GM19193 (cell line): ENCODE results near the gene PLIN3.
A peak's percentile ranks its signal among the peaks of the same experiment; 100 is the strongest.

Experiments used
- POLR2A ChIP-seq: IDR thresholded peaks from 4 replicates; pipeline ENCODE4 v1.6.1; 2011; ENCODE audit not compliant: insufficient read depth, insufficient read length; ENCODE audit errors: extremely low read depth

The PLIN3 gene

GRCh38 chr19:4851551-4852290 lies 15.7 kb downstream of the PLIN3 start:
- no peak for TF ChIP-seq POLR2A

GRCh38 chr19:4849019-4849418 lies 18.4 kb downstream of the PLIN3 start:
- TF ChIP-seq POLR2A, result no peak

GRCh38 chr19:4847190-4847973 lies 20.1 kb downstream of the PLIN3 start:
- no peak for TF ChIP-seq POLR2A

- no peak for TF ChIP-seq POLR2A
Observed at GRCh38 chr19:4844348-4845179, 22.9 kb downstream of the PLIN3 start.

GRCh38 chr19:4843647-4843965 lies 23.9 kb downstream of the PLIN3 start:
- TF ChIP-seq POLR2A, result no peak

GRCh38 chr19:4839192-4839591 lies 28.3 kb downstream of the PLIN3 start:
- TF ChIP-seq POLR2A, result no peak

GRCh38 chr19:4832776-4833175 lies 34.7 kb downstream of the PLIN3 start:
- TF ChIP-seq POLR2A, result no peak

DNA sequence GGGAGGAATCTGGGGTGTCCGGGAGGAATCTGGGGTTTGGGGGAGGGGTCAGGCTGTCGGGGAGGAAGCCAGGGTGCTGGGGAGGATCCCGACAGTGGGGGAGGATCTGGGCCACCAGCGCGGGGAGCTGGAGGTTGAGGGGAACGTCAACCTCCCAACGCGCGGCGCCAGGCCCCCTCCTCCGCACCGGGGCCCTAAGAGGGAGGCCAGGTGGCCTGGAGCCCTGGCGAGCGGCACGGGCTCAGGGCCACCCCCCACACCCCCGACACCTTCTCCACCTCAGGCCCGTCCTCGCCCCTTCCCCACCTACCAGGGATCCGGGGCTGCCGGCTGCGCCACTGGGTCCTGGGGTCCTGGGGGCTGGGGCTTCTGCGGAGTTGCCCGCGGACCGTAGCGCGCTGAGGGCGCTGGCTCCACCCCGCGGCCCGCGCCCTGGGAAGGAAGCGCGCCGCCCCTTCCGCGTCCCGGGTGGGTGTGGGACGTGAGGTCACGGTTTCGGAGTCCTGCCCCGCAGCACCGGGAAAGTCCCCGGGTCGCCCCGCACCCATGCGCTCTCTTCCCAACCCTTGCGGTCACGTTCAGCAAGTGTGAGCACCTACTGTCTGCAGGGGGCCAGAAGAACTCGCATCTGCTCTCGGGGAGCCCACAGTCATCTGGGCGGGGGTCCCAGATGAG lies 36.0 kb downstream of the PLIN3 start, which contains the start of gene TICAM1:
Gene TICAM1, minus strand, starts transcription at position 409 of the 675 bp plus-strand sequence. CDS start 13,335 bp downstream, outside the sequence.
- peak; percentile 74 for TF ChIP-seq POLR2A

DNA sequence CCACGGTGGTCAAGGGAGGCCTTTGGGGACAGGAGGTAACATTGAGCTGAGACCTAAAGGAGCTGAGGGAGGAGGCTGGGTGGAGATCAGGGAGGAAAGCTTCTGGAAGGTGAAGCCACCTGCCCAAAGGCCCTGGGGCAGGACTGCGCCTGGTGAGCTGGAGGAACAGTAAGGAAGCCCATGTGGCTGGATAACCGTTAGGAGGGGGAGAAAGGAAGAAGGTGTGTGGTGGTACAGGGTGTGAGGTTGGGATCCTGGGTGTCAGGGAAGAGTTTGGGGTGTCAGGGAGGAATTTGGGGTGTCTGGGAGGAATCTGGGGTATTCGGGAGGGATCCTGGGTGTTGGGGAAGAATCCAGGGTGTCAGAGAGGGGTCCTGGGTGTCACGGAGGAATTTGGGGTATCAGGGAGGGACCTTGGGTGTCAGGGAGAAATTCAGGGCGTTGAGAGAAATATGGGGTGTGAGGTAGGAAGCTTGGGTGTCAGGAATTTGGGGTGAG lies 36.6 kb downstream of the PLIN3 start:
- TF ChIP-seq POLR2A, result no peak

DNA sequence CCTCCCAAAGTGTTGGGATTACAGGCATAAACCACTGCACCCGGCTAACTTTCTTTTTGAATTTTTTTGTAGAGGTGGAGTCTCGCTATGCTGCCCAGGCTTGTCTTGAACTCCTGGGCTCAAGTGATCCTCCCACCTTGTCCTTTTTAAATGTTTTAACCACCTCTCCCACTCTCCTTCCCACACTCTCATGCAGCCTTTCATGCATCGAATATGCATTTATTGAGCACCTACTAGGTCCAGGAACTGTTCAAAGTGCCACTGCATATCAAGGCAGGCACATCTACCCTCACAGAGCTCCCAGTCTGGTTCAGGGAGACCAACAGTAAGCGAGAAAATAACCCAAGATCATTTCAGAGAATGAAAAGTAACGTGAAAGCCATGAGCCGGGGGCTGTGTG lies 37.1 kb downstream of the PLIN3 start:
- no peak for TF ChIP-seq POLR2A

GRCh38 chr19:4829001-4829712 lies 38.3 kb downstream of the PLIN3 start:
- TF ChIP-seq POLR2A, result no peak

- TF ChIP-seq POLR2A, result no peak
Observed at GRCh38 chr19:4823577-4823976, 43.9 kb downstream of the PLIN3 start.

GRCh38 chr19:4821265-4821664 lies 46.2 kb downstream of the PLIN3 start:
- TF ChIP-seq POLR2A, result no peak
